ENCODE measurements around the gene MAP3K7. TPM values are rescaled to one million over a fixed set of nuclear protein-coding genes. Genes with fewer than 3 reads are reported as not detected.

MAP3K7 gene
- total and polyA plus RNA-seq, 2 of the 4 experiments (the other 2 are of a cell fraction): 26.5 to 29.9 TPM

GRCh38 chr6:90490030-90490716, 96.7 kb downstream of the MAP3K7 start:
- CTCF ChIA-PET: interaction anchor here (1.1 kb wide), 1 partner anchor 550 kb away, joined by 3 read pairs; no protein-coding TSS in a partner anchor
- no CpG with 5 or more reads among the region's 4 CpGs for WGBS, 2 experiments (ENCODE audit: extremely low coverage in 2 of 2, insufficient read length in 1 of 2)
- no peak for ATAC-seq (ENCODE audit: low read depth)

More at GRCh38 chr6:90490030-90490716, 96.7 kb downstream of the MAP3K7 start:
- BruUV-seq (replicated peaks): no TSS peak
- Histone ChIP-seq H3K79me1 (ENCODE audit: low read depth in 1 of 2, low read length in 2 of 2) (no peaks in the 10 kb centered on the region), H2BK15ac (ENCODE audit: low read depth, low read length) (no peak overlapping the region), H3K9me3 (ENCODE audit: control insufficient read depth, insufficient read depth, low read length) (no peaks in the 10 kb centered on the region), H3K36me3 (ENCODE audit: control insufficient read depth, insufficient read depth, low read length) (no peaks in the 10 kb centered on the region), H4K20me1 (ENCODE audit: insufficient read depth, low read length) (no peaks in the 10 kb centered on the region), H3K27ac (ENCODE audit: insufficient read depth, low read length) (no peak overlapping the region), H4K5ac (ENCODE audit: low read depth, low read length) (no peak overlapping the region), H3K27me3 (ENCODE audit: control insufficient read depth, insufficient read depth, low read length) (peaks cover 6% of the 10 kb centered on the region), H4K8ac (ENCODE audit: low read depth in 2 of 2, low read length in 2 of 2) (no peak overlapping the region), H2AFZ (replicated peaks; ENCODE audit: low read length, poor library complexity) (no peak overlapping the region), H3K9me1 (ENCODE audit: insufficient read depth, low read length) (no peaks in the 10 kb centered on the region), H2BK20ac (ENCODE audit: low read depth, low read length) (no peak overlapping the region), H3K14ac (replicated peaks; ENCODE audit: low read depth, low read length) (no peak overlapping the region), H3K18ac (ENCODE audit: low read depth, low read length) (no peak overlapping the region), H3K56ac (ENCODE audit: extremely low read depth, insufficient read depth, low read length) (no peak overlapping the region), H2BK120ac (ENCODE audit: low read depth, low read length) (no peak overlapping the region), H3K9ac (ENCODE audit: low read depth, low read length) (no peak overlapping the region), H3K23ac (ENCODE audit: low read depth, low read length) (no peak overlapping the region), H3K4me3 (ENCODE audit: insufficient read depth, low read depth, low read length) (no peak overlapping the region), H2AK9ac (replicated peaks; ENCODE audit: low read depth, low read length, poor library complexity) (no peak overlapping the region), H3K4me1 (ENCODE audit: control insufficient read depth, insufficient read depth, low read length) (no peaks in the 10 kb centered on the region), H2AK5ac (ENCODE audit: low read depth, low read length) (no peak overlapping the region), H2BK5ac (ENCODE audit: low read depth, low read length, poor library complexity, severe bottlenecking) (no peak overlapping the region), H3K4me2 (ENCODE audit: low read depth, low read length) (no peak overlapping the region), H3K4ac (ENCODE audit: low read depth, low read length) (no peak overlapping the region), H4K91ac (ENCODE audit: insufficient read depth, low read depth, low read length) (no peak overlapping the region)
- DNase-seq: no peak
- POLR2A ChIA-PET (ENCODE audit: unreplicated experiment): no interaction called here
- TF ChIP-seq MAFK (IDR thresholded peaks at IDR 0.05; ENCODE audit: low read depth, low read length) (no peak), CTCF (conservative IDR thresholded peaks at IDR 0.05; ENCODE audit: low read depth, low read length) (no peak), FOS (IDR thresholded peaks at IDR 0.05; ENCODE audit: low read depth, low read length) (no peak), ELK1 (IDR thresholded peaks at IDR 0.05; ENCODE audit: borderline replicate concordance, low read depth, low read length) (no peak), MAZ (IDR thresholded peaks at IDR 0.05; ENCODE audit: borderline replicate concordance, low read depth, low read length) (no peak), RCOR1 (IDR thresholded peaks at IDR 0.05; ENCODE audit: insufficient replicate concordance, low read length) (no peak), SMC3 (IDR thresholded peaks at IDR 0.05; ENCODE audit: low read depth, low read length) (no peak), USF2 (IDR thresholded peaks at IDR 0.05; ENCODE audit: low read depth, low read length) (no peak), POLR2A (IDR thresholded peaks at IDR 0.05; ENCODE audit: low read depth, low read length) (no peak), RAD21 (IDR thresholded peaks at IDR 0.05; ENCODE audit: low read length) (no peak), CHD1 (IDR thresholded peaks at IDR 0.05; ENCODE audit: low read depth, low read length) (no peak)
- intact Hi-C loops (cut with micrococcal nuclease) (no loop called here), dilution Hi-C loops (cut with HindIII; ENCODE audit: low sequenced_read_pairs, unreplicated experiment) (no loop called here), in situ Hi-C loops (cut with MboI; ENCODE audit: low sequenced_read_pairs) (no loop called here)
